SK-N-SH treated with all-trans-retinoic acid at 6 μM for 48 hours (cell line): ENCODE data around the gene EDEM2.

ENCODE experiments used
- BACH2 ChIP-seq: fragments of 250-450 bp; sonication (Bioruptor Pico); IDR thresholded peaks from 2 replicates; pipeline ENCODE4 v1.9.0; 2021; ENCODE audit warnings: mild to moderate bottlenecking, borderline replicate concordance
- OSR1 ChIP-seq: fragments of 250-450 bp; sonication (Bioruptor Pico); IDR thresholded peaks from 2 replicates; pipeline ENCODE4 v1.8.0; 2022; ENCODE audit warnings: moderate library complexity, mild to moderate bottlenecking, inconsistent platforms
- POU6F1 ChIP-seq: fragments of 250-450 bp; sonication (Bioruptor Pico); IDR thresholded peaks from 2 replicates; pipeline ENCODE4 v1.8.0; 2021; ENCODE audit warnings: low read depth, mild to moderate bottlenecking, moderate library complexity, borderline replicate concordance
- RARB ChIP-seq: fragments of 250-450 bp; sonication (Bioruptor Pico); IDR thresholded peaks from 2 replicates; pipeline ENCODE4 v1.8.0; 2021; ENCODE audit warnings: mild to moderate bottlenecking, moderate library complexity
- TCF4 ChIP-seq: fragments of 250-450 bp; sonication (Bioruptor Pico); IDR thresholded peaks from 2 replicates; pipeline ENCODE4 v1.8.0; 2021; ENCODE audit warnings: mild to moderate bottlenecking, moderate library complexity, borderline replicate concordance
- TOX ChIP-seq: fragments of 250-450 bp; sonication (Bioruptor Pico); IDR thresholded peaks from 2 replicates; pipeline ENCODE4 v1.8.0; 2021; ENCODE audit warnings: mild to moderate bottlenecking, moderate library complexity, borderline replicate concordance
- TF ChIP-seq, protein P1 (sequence below): fragments of 250-450 bp; sonication (Bioruptor Pico); IDR thresholded peaks from 2 replicates; pipeline ENCODE4 v1.5.1; 2021; ENCODE audit warnings: mild to moderate bottlenecking, moderate library complexity

DNA sequence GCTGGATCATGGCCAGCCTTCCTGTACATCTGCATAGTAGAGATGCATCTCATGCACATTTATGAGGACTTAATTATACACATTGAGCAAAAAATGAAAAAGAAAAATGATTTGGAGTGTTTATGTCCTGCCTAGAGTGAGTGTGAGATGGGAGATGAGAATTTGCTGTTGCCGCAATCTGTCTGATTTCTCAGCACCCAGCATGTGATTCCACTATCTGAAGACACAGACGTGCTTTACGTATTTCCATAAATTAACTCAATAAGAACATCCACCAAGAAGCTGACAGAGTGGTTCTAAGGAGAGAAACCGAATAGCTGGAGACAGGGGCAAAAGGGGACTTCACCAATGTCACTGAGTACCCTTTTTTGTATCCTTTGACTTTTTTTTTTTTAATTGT lies 15.2 kb downstream of the EDEM2 start:
- TF ChIP-seq TCF4 (CRISPR knock-in tag) (no peak), RARB (CRISPR knock-in tag) (no peak), TOX (no peak), BACH2 (CRISPR knock-in tag) (no peak), POU6F1 (CRISPR knock-in tag) (no peak), OSR1 (no peak)
- TF ChIP-seq, protein P1, sequence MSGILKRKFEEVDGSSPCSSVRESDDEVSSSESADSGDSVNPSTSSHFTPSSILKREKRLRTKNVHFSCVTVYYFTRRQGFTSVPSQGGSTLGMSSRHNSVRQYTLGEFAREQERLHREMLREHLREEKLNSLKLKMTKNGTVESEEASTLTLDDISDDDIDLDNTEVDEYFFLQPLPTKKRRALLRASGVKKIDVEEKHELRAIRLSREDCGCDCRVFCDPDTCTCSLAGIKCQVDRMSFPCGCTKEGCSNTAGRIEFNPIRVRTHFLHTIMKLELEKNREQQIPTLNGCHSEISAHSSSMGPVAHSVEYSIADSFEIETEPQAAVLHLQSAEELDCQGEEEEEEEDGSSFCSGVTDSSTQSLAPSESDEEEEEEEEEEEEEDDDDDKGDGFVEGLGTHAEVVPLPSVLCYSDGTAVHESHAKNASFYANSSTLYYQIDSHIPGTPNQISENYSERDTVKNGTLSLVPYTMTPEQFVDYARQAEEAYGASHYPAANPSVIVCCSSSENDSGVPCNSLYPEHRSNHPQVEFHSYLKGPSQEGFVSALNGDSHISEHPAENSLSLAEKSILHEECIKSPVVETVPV (CRISPR knock-in tag) = no peak
